SK-N-SH treated with all-trans-retinoic acid at 6 μM for 48 hours (cell line): ENCODE results near the gene BUD23.
"Not testable (repeated sequence)": the region's sequence is repeated elsewhere in the genome, so short reads cannot be mapped to it uniquely, and the experiment has no call there.

ENCODE experiments used
- ATAC-seq: fragments of 200-7000 bp; cut with Tn5 transposase; 3 replicates; pipeline ENCODE4 v1.9.1; 2020; ENCODE audit warnings: mild to moderate bottlenecking, moderate library complexity
- ARNTL ChIP-seq: fragments of 450-650 bp; formaldehyde crosslinking; IDR thresholded peaks from 2 replicates; pipeline ENCODE4 v1.5.0; 2020; ENCODE audit warnings: low read depth, mild to moderate bottlenecking, moderate library complexity, borderline replicate concordance
- BACH2 ChIP-seq: fragments of 250-450 bp; sonication (Bioruptor Pico); IDR thresholded peaks from 2 replicates; pipeline ENCODE4 v1.9.0; 2021; ENCODE audit warnings: mild to moderate bottlenecking, borderline replicate concordance
- CSDC2 ChIP-seq: fragments of 250-450 bp; sonication (Bioruptor Pico); IDR thresholded peaks from 2 replicates; pipeline ENCODE4 v1.5.0; 2020; ENCODE audit warnings: mild to moderate bottlenecking, moderate library complexity
- ESRRG ChIP-seq: fragments of 250-450 bp; sonication (Bioruptor Pico); IDR thresholded peaks from 2 replicates; pipeline ENCODE4 v1.6.1; 2021; ENCODE audit warnings: mild to moderate bottlenecking
- GLIS3 ChIP-seq: fragments of 250-450 bp; sonication (Bioruptor Pico); IDR thresholded peaks from 2 replicates; pipeline ENCODE4 v1.5.0; 2020; ENCODE audit warnings: mild to moderate bottlenecking, moderate library complexity
- ISL1 ChIP-seq: fragments of 250-450 bp; sonication (Bioruptor Pico); IDR thresholded peaks from 2 replicates; pipeline ENCODE4 v2.1.2; 2022; ENCODE audit warnings: mild to moderate bottlenecking, moderate library complexity
- OSR1 ChIP-seq: fragments of 250-450 bp; sonication (Bioruptor Pico); IDR thresholded peaks from 2 replicates; pipeline ENCODE4 v1.8.0; 2022; ENCODE audit warnings: moderate library complexity, mild to moderate bottlenecking, inconsistent platforms
- PATZ1 ChIP-seq: fragments of 250-450 bp; sonication (Bioruptor Pico); IDR thresholded peaks from 2 replicates; pipeline ENCODE4 v1.8.0; 2020; ENCODE audit warnings: mild to moderate bottlenecking, moderate library complexity, borderline replicate concordance
- POU6F1 ChIP-seq: fragments of 250-450 bp; sonication (Bioruptor Pico); IDR thresholded peaks from 2 replicates; pipeline ENCODE4 v1.8.0; 2021; ENCODE audit warnings: low read depth, mild to moderate bottlenecking, moderate library complexity, borderline replicate concordance
- PPARA ChIP-seq: fragments of 250-450 bp; sonication (Bioruptor Pico); IDR thresholded peaks from 2 replicates; pipeline ENCODE4 v1.5.0; 2020; ENCODE audit warnings: mild to moderate bottlenecking, borderline replicate concordance
- RARB ChIP-seq: fragments of 250-450 bp; sonication (Bioruptor Pico); IDR thresholded peaks from 2 replicates; pipeline ENCODE4 v1.8.0; 2021; ENCODE audit warnings: mild to moderate bottlenecking, moderate library complexity
- SNAI2 ChIP-seq: fragments of 250-450 bp; sonication (Bioruptor Pico); IDR thresholded peaks from 2 replicates; pipeline ENCODE4 v1.5.0; 2020; ENCODE audit warnings: mild to moderate bottlenecking, moderate library complexity
- TCF4 ChIP-seq: fragments of 250-450 bp; sonication (Bioruptor Pico); IDR thresholded peaks from 2 replicates; pipeline ENCODE4 v1.8.0; 2021; ENCODE audit warnings: mild to moderate bottlenecking, moderate library complexity, borderline replicate concordance
- TOX ChIP-seq: fragments of 250-450 bp; sonication (Bioruptor Pico); IDR thresholded peaks from 2 replicates; pipeline ENCODE4 v1.8.0; 2021; ENCODE audit warnings: mild to moderate bottlenecking, moderate library complexity, borderline replicate concordance
- ZC3H10 ChIP-seq: fragments of 250-450 bp; sonication (Bioruptor Pico); IDR thresholded peaks from 2 replicates; pipeline ENCODE4 v1.5.1; 2021; ENCODE audit warnings: mild to moderate bottlenecking, moderate library complexity
- ZFP3 ChIP-seq: fragments of 250-450 bp; sonication (Bioruptor Pico); IDR thresholded peaks from 2 replicates; pipeline ENCODE4 v1.5.0; 2020; ENCODE audit warnings: mild to moderate bottlenecking, moderate library complexity
- ZFP30 ChIP-seq: fragments of 450-650 bp; formaldehyde crosslinking; IDR thresholded peaks from 2 replicates; pipeline ENCODE4 v1.5.0; 2022; ENCODE audit warnings: mild to moderate bottlenecking, moderate library complexity
- ZNF565 ChIP-seq: fragments of 450-650 bp; formaldehyde crosslinking; conservative IDR thresholded peaks from 2 replicates; pipeline ENCODE4 v1.5.0; 2020; ENCODE audit warnings: low read depth, mild to moderate bottlenecking, moderate library complexity
- ZNF70 ChIP-seq: fragments of 450-650 bp; formaldehyde crosslinking; IDR thresholded peaks from 2 replicates; pipeline ENCODE4 v1.5.0; 2020; ENCODE audit warnings: mild to moderate bottlenecking, moderate library complexity
- ZNF8 ChIP-seq: fragments of 450-650 bp; formaldehyde crosslinking; IDR thresholded peaks from 2 replicates; pipeline ENCODE4 v1.5.0; 2020; ENCODE audit warnings: mild to moderate bottlenecking, moderate library complexity
- TF ChIP-seq, protein P1 (sequence below): fragments of 250-450 bp; sonication (Bioruptor Pico); IDR thresholded peaks from 2 replicates; pipeline ENCODE4 v1.5.1; 2021; ENCODE audit warnings: mild to moderate bottlenecking, moderate library complexity
- TF ChIP-seq, protein P2 (sequence below): fragments of 250-450 bp; sonication (Bioruptor Pico); IDR thresholded peaks from 2 replicates; pipeline ENCODE4 v1.5.0; 2020; ENCODE audit warnings: mild to moderate bottlenecking, moderate library complexity

Gene BUD23

GRCh38 chr7:73721377-73721817, 38.0 kb downstream of the BUD23 start:
- TF ChIP-seq RARB (CRISPR knock-in tag) = no peak
- TF ChIP-seq ESRRG = no peak
- peak; percentile 17; the same call in 2 of the 3 replicates for ATAC-seq

GRCh38 chr7:73722182-73722581, 38.8 kb downstream of the BUD23 start:
- ATAC-seq = not testable (repeated sequence)

DNA sequence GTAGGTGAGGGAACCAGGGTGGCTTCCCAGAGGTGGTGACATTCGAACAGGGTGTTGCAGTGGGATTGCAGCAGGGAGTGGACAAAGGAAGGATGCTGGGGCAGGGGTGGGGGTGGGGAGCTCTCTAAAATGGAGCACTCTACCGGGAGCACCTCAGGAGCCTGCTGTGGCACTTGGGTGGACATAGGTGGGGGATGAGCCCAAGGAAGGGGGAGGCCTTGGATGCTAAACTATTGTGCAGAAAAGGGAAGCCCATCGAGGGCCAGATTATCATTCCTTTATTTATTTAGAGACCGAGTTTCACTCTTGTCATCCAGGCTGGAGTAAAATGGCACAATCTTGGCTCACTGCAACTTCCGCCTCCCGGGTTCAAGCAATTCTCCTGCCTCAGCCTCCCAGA, 39.4 kb downstream of the BUD23 start:
- TF ChIP-seq ZFP30 (CRISPR knock-in tag) (no peak), ZC3H10 (CRISPR knock-in tag) (no peak), PATZ1 (no peak), SNAI2 (no peak), GLIS3 (no peak), ZNF8 (CRISPR knock-in tag) (no peak), TCF4 (CRISPR knock-in tag) (no peak), PPARA (no peak), ARNTL (no peak)
- TF ChIP-seq, protein P1, sequence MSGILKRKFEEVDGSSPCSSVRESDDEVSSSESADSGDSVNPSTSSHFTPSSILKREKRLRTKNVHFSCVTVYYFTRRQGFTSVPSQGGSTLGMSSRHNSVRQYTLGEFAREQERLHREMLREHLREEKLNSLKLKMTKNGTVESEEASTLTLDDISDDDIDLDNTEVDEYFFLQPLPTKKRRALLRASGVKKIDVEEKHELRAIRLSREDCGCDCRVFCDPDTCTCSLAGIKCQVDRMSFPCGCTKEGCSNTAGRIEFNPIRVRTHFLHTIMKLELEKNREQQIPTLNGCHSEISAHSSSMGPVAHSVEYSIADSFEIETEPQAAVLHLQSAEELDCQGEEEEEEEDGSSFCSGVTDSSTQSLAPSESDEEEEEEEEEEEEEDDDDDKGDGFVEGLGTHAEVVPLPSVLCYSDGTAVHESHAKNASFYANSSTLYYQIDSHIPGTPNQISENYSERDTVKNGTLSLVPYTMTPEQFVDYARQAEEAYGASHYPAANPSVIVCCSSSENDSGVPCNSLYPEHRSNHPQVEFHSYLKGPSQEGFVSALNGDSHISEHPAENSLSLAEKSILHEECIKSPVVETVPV = no peak
- no peak for ATAC-seq

GRCh38 chr7:73723813-73724212, 40.4 kb downstream of the BUD23 start:
- TF ChIP-seq ZFP30 (CRISPR knock-in tag) = no peak
- ATAC-seq = no peak

DNA sequence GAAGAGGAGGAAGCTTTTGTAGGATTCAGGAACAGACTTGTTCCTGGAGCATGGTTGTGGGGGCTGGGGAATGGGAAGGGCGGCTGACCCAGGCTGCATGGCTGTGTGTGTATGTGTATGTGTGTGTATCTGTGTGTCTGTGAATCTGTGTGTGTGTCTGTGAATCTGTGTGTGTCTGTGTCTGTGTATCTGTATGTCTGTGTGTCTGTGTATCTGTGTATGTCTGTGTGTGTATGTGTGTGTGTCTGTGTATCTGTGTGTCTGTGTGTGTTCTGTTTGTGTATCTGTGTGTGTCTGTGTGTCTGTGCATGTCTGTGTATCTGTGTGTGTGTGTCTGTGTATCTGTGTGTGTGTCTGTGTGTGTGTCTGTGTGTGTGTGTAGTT, 42.7 kb downstream of the BUD23 start:
- TF ChIP-seq ISL1 (no peak), PATZ1 (no peak), ZC3H10 (CRISPR knock-in tag) (no peak), TCF4 (CRISPR knock-in tag) (no peak), CSDC2 (CRISPR knock-in tag) (no peak), ZNF565 (CRISPR knock-in tag) (no peak), POU6F1 (no peak), GLIS3 (no peak), RARB (CRISPR knock-in tag) (no peak), TOX (CRISPR knock-in tag) (no peak), OSR1 (no peak)
- TF ChIP-seq, protein P1 = no peak
- TF ChIP-seq, all 23 proteins: peak for 0
- ATAC-seq = peak; percentile 31

DNA sequence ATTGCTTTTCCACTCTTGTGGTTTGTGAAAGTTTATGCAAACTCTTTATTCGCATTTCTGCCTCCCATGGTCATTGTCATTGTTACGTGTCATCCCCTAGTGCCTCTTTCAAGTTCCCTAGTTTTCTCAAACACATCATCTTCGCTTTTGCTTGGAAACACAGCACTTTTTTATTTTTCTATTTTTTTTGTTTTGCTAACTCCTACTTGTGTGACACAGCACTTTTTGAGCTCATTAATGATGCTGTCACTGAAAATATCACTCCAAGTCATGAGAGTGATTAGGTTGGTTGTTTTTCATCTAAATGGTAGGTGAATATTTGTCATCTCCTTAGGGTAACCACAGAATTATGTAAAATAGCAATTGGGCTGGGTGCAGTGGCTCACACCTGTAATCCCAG, 44.6 kb downstream of the BUD23 start:
- no peak for ATAC-seq
- TF ChIP-seq SNAI2 (no peak), ARNTL (no peak), ZNF8 (CRISPR knock-in tag) (no peak), OSR1 (no peak), CSDC2 (CRISPR knock-in tag) (no peak), TCF4 (CRISPR knock-in tag) (no peak), BACH2 (CRISPR knock-in tag) (no peak), PPARA (no peak), RARB (CRISPR knock-in tag) (no peak), ZFP3 (CRISPR knock-in tag) (no peak), ZNF70 (CRISPR knock-in tag) (no peak)
- TF ChIP-seq, protein P2, sequence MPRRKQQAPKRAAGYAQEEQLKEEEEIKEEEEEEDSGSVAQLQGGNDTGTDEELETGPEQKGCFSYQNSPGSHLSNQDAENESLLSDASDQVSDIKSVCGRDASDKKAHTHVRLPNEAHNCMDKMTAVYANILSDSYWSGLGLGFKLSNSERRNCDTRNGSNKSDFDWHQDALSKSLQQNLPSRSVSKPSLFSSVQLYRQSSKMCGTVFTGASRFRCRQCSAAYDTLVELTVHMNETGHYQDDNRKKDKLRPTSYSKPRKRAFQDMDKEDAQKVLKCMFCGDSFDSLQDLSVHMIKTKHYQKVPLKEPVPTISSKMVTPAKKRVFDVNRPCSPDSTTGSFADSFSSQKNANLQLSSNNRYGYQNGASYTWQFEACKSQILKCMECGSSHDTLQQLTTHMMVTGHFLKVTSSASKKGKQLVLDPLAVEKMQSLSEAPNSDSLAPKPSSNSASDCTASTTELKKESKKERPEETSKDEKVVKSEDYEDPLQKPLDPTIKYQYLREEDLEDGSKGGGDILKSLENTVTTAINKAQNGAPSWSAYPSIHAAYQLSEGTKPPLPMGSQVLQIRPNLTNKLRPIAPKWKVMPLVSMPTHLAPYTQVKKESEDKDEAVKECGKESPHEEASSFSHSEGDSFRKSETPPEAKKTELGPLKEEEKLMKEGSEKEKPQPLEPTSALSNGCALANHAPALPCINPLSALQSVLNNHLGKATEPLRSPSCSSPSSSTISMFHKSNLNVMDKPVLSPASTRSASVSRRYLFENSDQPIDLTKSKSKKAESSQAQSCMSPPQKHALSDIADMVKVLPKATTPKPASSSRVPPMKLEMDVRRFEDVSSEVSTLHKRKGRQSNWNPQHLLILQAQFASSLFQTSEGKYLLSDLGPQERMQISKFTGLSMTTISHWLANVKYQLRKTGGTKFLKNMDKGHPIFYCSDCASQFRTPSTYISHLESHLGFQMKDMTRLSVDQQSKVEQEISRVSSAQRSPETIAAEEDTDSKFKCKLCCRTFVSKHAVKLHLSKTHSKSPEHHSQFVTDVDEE (CRISPR knock-in tag) = no peak
